PC-9 (cell line): ENCODE results near the gene SIRT1. TPM values are rescaled to one million over a fixed set of nuclear protein-coding genes. Genes with fewer than 3 reads are reported as not detected.
"Not testable (repeated sequence)": the region's sequence is repeated elsewhere in the genome, so short reads cannot be mapped to it uniquely, and the experiment has no call there.

Source experiments
- BruUV-seq: library from RNA; stranded (reverse); fragments of 400-500 nt; replicated peaks from 2 replicates; lab custom pipeline; 2021; lab: Mats Ljungman, UMichigan
- CTCF ChIA-PET: fragments of 300-600 bp; sonication (Branson Sonifier 250); formaldehyde crosslinking; loops from one replicate; lab custom pipeline; 2022; ENCODE audit warnings: antibody characterized with exemption; lab: Charles Lee
- POLR2A ChIA-PET: fragments of 300-600 bp; sonication (Branson Sonifier 250); formaldehyde crosslinking; loops from one replicate; lab custom pipeline; 2022; ENCODE audit warnings: antibody characterized with exemption; ENCODE audit not compliant: unreplicated experiment; lab: Charles Lee
- DNase-seq, 2 experiments: peaks; one replicate each; pipeline versions ENCODE4 v3.0.0 to v3.0.0-alpha.2; 2015 to 2022; ENCODE audit warnings: mixed read lengths in 1 of 2
- H2AFZ ChIP-seq: fragments of 200-600 bp; sonication (generic); 2 replicates; pipeline ENCODE4 v1.8.1; 2017; ENCODE audit warnings: antibody characterized with exemption
- H3F3A ChIP-seq: fragments of 200-600 bp; sonication (generic); 2 replicates; pipeline ENCODE4 v1.8.1; 2017; ENCODE audit warnings: antibody characterized with exemption, mild to moderate bottlenecking, low read depth; ENCODE audit not compliant: insufficient read depth
- H3K27ac ChIP-seq: fragments of 200-600 bp; sonication (generic); 2 replicates; pipeline ENCODE4 v1.6.1; 2016; ENCODE audit warnings: mixed run types
- H3K27me3 ChIP-seq: fragments of 200-600 bp; sonication (generic); 2 replicates; pipeline ENCODE4 v1.6.1; 2016; ENCODE audit warnings: low read depth, mixed run types; ENCODE audit not compliant: insufficient read depth
- H3K36me3 ChIP-seq: fragments of 200-600 bp; sonication (generic); 2 replicates; pipeline ENCODE4 v1.6.1; 2016; ENCODE audit warnings: low read depth, mixed run types
- H3K4me1 ChIP-seq: fragments of 200-600 bp; sonication (generic); replicated peaks from 2 replicates; pipeline ENCODE4 v1.6.1; 2016; ENCODE audit warnings: mixed run types; ENCODE audit not compliant: insufficient read depth
- H3K4me2 ChIP-seq: fragments of 200-600 bp; sonication (generic); 2 replicates; pipeline ENCODE4 v1.6.1; 2017; ENCODE audit warnings: mixed run types
- H3K4me3 ChIP-seq: fragments of 200-600 bp; sonication (generic); 2 replicates; pipeline ENCODE4 v1.6.1; 2016; ENCODE audit warnings: mixed run types
- H3K79me2 ChIP-seq: fragments of 200-600 bp; sonication (generic); 2 replicates; pipeline ENCODE4 v1.6.1; 2017; ENCODE audit warnings: low read depth, mixed run types
- H3K9me2 ChIP-seq: fragments of 200-600 bp; sonication (generic); 2 replicates; pipeline ENCODE4 v1.8.1; 2017; ENCODE audit warnings: mild to moderate bottlenecking; ENCODE audit not compliant: insufficient read depth
- H3K9me3 ChIP-seq: fragments of 200-600 bp; sonication (generic); 2 replicates; pipeline ENCODE4 v1.8.1; 2016; ENCODE audit warnings: low read depth; ENCODE audit not compliant: insufficient read depth
- H4K20me1 ChIP-seq: fragments of 200-600 bp; sonication (generic); 2 replicates; pipeline ENCODE4 v1.8.1; 2017; ENCODE audit not compliant: insufficient read depth
- EZH2 ChIP-seq: fragments of 200-600 bp; sonication (generic); IDR thresholded peaks from 2 replicates; pipeline ENCODE4 v1.8.0; 2017; ENCODE audit warnings: antibody characterized with exemption, low read depth
- intact Hi-C: fragments of 100-400 bp; cut with micrococcal nuclease; formaldehyde crosslinking; loops from one replicate; pipeline ENCODE4 v1.10.0; 2022; ENCODE audit not compliant: unreplicated experiment
- total RNA-seq: library from RNA; stranded (reverse); gene quantifications from 2 replicates; pipeline ENCODE4 v1.2.3, GENCODE V29; 2021
- TF ChIP-seq, protein P1 (sequence below): fragments of 200-600 bp; sonication (generic); conservative IDR thresholded peaks from 2 replicates; pipeline ENCODE4 v1.6.1; 2017; ENCODE audit warnings: mixed run types, antibody characterized with exemption, mild to moderate bottlenecking, moderate library complexity

Gene SIRT1
- total RNA-seq, 1 experiment from 2014 or later = 15.8 TPM

- DNase-seq = no peak
- Histone ChIP-seq H3K36me3 (peaks cover 66% of the 10 kb centered on the region), H3K27me3 (no peaks in the 10 kb centered on the region), H3K9me3 (no peaks in the 10 kb centered on the region), H3K27ac (no peak overlapping the region), H3K4me1 (no peaks in the 10 kb centered on the region), H3K79me2 (0 out of 2 replicates have a peak, but pooled peaks cover 9% of the 10 kb centered on the region), H3K4me2 (no peak overlapping the region), H3K9me2 (no peaks in the 10 kb centered on the region), H4K20me1 (no peaks in the 10 kb centered on the region), H2AFZ (no peak overlapping the region), H3K4me3 (no peak overlapping the region), H3F3A (peaks cover 24% of the 10 kb centered on the region)
- TF ChIP-seq EZH2 = no peak
- TF ChIP-seq, protein P1, sequence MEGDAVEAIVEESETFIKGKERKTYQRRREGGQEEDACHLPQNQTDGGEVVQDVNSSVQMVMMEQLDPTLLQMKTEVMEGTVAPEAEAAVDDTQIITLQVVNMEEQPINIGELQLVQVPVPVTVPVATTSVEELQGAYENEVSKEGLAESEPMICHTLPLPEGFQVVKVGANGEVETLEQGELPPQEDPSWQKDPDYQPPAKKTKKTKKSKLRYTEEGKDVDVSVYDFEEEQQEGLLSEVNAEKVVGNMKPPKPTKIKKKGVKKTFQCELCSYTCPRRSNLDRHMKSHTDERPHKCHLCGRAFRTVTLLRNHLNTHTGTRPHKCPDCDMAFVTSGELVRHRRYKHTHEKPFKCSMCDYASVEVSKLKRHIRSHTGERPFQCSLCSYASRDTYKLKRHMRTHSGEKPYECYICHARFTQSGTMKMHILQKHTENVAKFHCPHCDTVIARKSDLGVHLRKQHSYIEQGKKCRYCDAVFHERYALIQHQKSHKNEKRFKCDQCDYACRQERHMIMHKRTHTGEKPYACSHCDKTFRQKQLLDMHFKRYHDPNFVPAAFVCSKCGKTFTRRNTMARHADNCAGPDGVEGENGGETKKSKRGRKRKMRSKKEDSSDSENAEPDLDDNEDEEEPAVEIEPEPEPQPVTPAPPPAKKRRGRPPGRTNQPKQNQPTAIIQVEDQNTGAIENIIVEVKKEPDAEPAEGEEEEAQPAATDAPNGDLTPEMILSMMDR = no peak
- BruUV-seq = no TSS peak
- CTCF ChIA-PET = no interaction called here
- intact Hi-C loops = no loop called here
- POLR2A ChIA-PET = no interaction called here
Observed at GRCh38 chr10:67965456-67965855, 81.0 kb downstream of the SIRT1 start.

GRCh38 chr10:67966035-67966434 is 81.6 kb downstream of the SIRT1 start:
- DNase-seq, H3K9me3 ChIP-seq, H3K4me2 ChIP-seq, H3K4me1 ChIP-seq, H2AFZ ChIP-seq, H3K79me2 ChIP-seq, BruUV-seq, H3K9me2 ChIP-seq, POLR2A ChIA-PET, H4K20me1 ChIP-seq, H3K4me3 ChIP-seq, CTCF ChIA-PET, intact Hi-C loops, H3K27ac ChIP-seq, H3K27me3 ChIP-seq: not testable (repeated sequence)
- Histone ChIP-seq H3F3A (peaks cover 19% of the 10 kb centered on the region), H3K36me3 (peaks cover 68% of the 10 kb centered on the region)

Other genes with a start within 250 kb of the SIRT1 start
- not detected in 2 replicates for gene CTNNA3, start 188.5 kb upstream of the SIRT1 start, total RNA-seq
- gene DNAJC12, start 46.5 kb upstream of the SIRT1 start, total RNA-seq = 0.33 TPM in 1 of 2 replicates, not detected in the other
- 115 and 116 TPM in 2 replicates for gene HERC4, start 190.6 kb downstream of the SIRT1 start, total RNA-seq
- gene MYPN, start 224.8 kb downstream of the SIRT1 start, total RNA-seq = 3.9 and 4.1 TPM in 2 replicates